Sigmoid colon (tissue), 7 donors: ENCODE data around the gene SMARCAL1. TPM values are rescaled to one million over a fixed set of nuclear protein-coding genes. Genes with fewer than 3 reads are reported as not detected.
A peak's percentile ranks its signal among the peaks of the same experiment; 100 is the strongest.

Source experiments
- DNase-seq: peaks from one replicate; pipeline ENCODE4 v3.0.0-alpha.2; 2019
- H3K27ac ChIP-seq, 4 donors: fragments of 200-600 bp; sonication (generic); one replicate each; pipeline ENCODE4 v1.5.1; 2016 to 2019; ENCODE audit warnings: mild to moderate bottlenecking in 1 of 4
- H3K27me3 ChIP-seq, 3 donors: fragments of 200-600 bp; sonication (generic); one replicate each; pipeline ENCODE4 v1.5.1; 2019; ENCODE audit warnings: mild to moderate bottlenecking in 1 of 3
- H3K36me3 ChIP-seq, 4 donors: fragments of 200-600 bp; sonication (generic); one replicate each; pipeline ENCODE4 v1.5.1; 2016 to 2019
- H3K4me1 ChIP-seq, 4 donors: fragments of 200-600 bp; sonication (generic); one replicate each; pipeline ENCODE4 v1.5.1; 2017 to 2019
- H3K4me3 ChIP-seq, 4 donors: fragments of 200-600 bp; sonication (generic); one replicate each; pipeline ENCODE4 v1.5.1; 2017 to 2019; ENCODE audit warnings: mild to moderate bottlenecking in 2 of 4, moderate library complexity in 1 of 4
- H3K9me3 ChIP-seq, 4 donors: fragments of 200-600 bp in 3 of 4; sonication (generic) in 3 of 4; one replicate each; pipeline versions ENCODE4 v1.5.1 to v1.6.1; 2013 to 2019
- EP300 ChIP-seq, 4 donors: sonication (generic); formaldehyde crosslinking; IDR thresholded peaks; one replicate each; pipeline ENCODE4 v1.6.1; 2017; ENCODE audit warnings: antibody characterized with exemption in 4 of 4
- POLR2A ChIP-seq, 2 donors: fragments of 450-650 bp; IDR thresholded peaks; one replicate each; pipeline ENCODE4 v1.6.1; 2016; ENCODE audit warnings: antibody characterized with exemption in 2 of 2, mild to moderate bottlenecking in 2 of 2, moderate library complexity in 2 of 2
- POLR2AphosphoS5 ChIP-seq, 4 donors: sonication (generic); formaldehyde crosslinking; IDR thresholded peaks; one replicate each; pipeline ENCODE4 v1.6.1; 2017; ENCODE audit warnings: antibody characterized with exemption in 4 of 4
- WGBS, 2 donors: extraction: QIAGEN DNeasy Blood & Tissue Kit; methylation state at CpG; one replicate each; pipeline ENCODE4 v1.1.7; 2013; 5-methylcytosine and 5-hydroxymethylcytosine counted together
- intact Hi-C: fragments of 100-400 bp; cut with DNase I; formaldehyde crosslinking; loops from one replicate; pipeline ENCODE4 v1.15.1; 2023
- polyA plus RNA-seq, 3 donors: library from polyadenylated mRNA; stranded (reverse); fragments of 200-250 nt; gene quantifications; one replicate each; pipeline ENCODE4 v1.2.3, GENCODE V29; 2013
- total RNA-seq, 4 donors: library from RNA; depleted of rRNA; stranded (reverse); fragments of >200 nt; gene quantifications; one replicate each; pipeline ENCODE4 v1.1.0, GENCODE V29; 2016
- TF ChIP-seq, protein P1 (sequence below), 4 experiments: fragments of 450-650 bp in 3 of 4; fragments of 200-600 bp in 1 of 4; IDR thresholded peaks; one replicate each; pipeline ENCODE4 v1.5.1; 2016 to 2019; ENCODE audit warnings: antibody characterized with exemption in 4 of 4, mild to moderate bottlenecking in 3 of 4, moderate library complexity in 2 of 4
- donor health status: healthy with polysubstance abuse.
- donor health status: Bipolar disorder and iron deficiency.
- donor health status: healthy.

Gene SMARCAL1
- total and polyA plus RNA-seq, 7 donors = 7.5 to 21.3 (median 12.3) TPM

GRCh38 chr2:216505133-216506106 lies 93.1 kb downstream of the SMARCAL1 start:
- Histone ChIP-seq H3K4me3 (no peak overlapping the region), H3K9me3 (no peaks in the 10 kb centered on the region), H3K36me3 (peaks cover 16 to 51% (median 33%) of the 10 kb centered on the region in 4 donors), H3K27ac (no peak overlapping the region), H3K4me1 (peaks cover 0 to 18% (median 7%) of the 10 kb centered on the region in 4 donors), H3K27me3 (no peaks in the 10 kb centered on the region)
- TF ChIP-seq EP300 (IDR thresholded peaks at IDR 0.05) (no peak), POLR2A (IDR thresholded peaks at IDR 0.05) (no peak), POLR2AphosphoS5 (IDR thresholded peaks at IDR 0.05) (no peak)
- TF ChIP-seq, protein P1, sequence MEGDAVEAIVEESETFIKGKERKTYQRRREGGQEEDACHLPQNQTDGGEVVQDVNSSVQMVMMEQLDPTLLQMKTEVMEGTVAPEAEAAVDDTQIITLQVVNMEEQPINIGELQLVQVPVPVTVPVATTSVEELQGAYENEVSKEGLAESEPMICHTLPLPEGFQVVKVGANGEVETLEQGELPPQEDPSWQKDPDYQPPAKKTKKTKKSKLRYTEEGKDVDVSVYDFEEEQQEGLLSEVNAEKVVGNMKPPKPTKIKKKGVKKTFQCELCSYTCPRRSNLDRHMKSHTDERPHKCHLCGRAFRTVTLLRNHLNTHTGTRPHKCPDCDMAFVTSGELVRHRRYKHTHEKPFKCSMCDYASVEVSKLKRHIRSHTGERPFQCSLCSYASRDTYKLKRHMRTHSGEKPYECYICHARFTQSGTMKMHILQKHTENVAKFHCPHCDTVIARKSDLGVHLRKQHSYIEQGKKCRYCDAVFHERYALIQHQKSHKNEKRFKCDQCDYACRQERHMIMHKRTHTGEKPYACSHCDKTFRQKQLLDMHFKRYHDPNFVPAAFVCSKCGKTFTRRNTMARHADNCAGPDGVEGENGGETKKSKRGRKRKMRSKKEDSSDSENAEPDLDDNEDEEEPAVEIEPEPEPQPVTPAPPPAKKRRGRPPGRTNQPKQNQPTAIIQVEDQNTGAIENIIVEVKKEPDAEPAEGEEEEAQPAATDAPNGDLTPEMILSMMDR (IDR thresholded peaks at IDR 0.05) = no peak
- no peak for DNase-seq
- intact Hi-C loops = no loop called here
- WGBS, 2 donors = 94 to 96% methylated on average over 15 of the region's 15 CpGs

GRCh38 chr2:216507220-216508160 lies 95.2 kb downstream of the SMARCAL1 start:
- TF ChIP-seq POLR2AphosphoS5 (IDR thresholded peaks at IDR 0.05) = no peak
- TF ChIP-seq, protein P1 (IDR thresholded peaks at IDR 0.05) = no peak
- WGBS, 2 donors = 85 to 89% methylated on average over 5 of the region's 5 CpGs

GRCh38 chr2:216508229-216508628 lies 95.9 kb downstream of the SMARCAL1 start:
- Histone ChIP-seq H3K4me1 (peaks cover 0 to 8% (median 0%) of the 10 kb centered on the region in 4 donors), H3K9me3 (no peaks in the 10 kb centered on the region), H3K27ac (no peak overlapping the region), H3K36me3 (peaks cover under 1 to 23% (median 10%) of the 10 kb centered on the region in 4 donors), H3K4me3 (no peak overlapping the region), H3K27me3 (no peaks in the 10 kb centered on the region)
- intact Hi-C loops = no loop called here
- DNase-seq = no peak
- TF ChIP-seq, protein P1 (IDR thresholded peaks at IDR 0.05) = no peak
- no peak for TF ChIP-seq EP300 (IDR thresholded peaks at IDR 0.05)
- no peak for TF ChIP-seq POLR2AphosphoS5 (IDR thresholded peaks at IDR 0.05)
- no peak for TF ChIP-seq POLR2A (IDR thresholded peaks at IDR 0.05)
- 96 to 98% methylated on average over 1 of the region's 1 CpG for WGBS, 2 donors

More at GRCh38 chr2:216507220-216508160, 95.2 kb downstream of the SMARCAL1 start:
- intact Hi-C loops = no loop called here
- Histone ChIP-seq H3K9me3 (no peaks in the 10 kb centered on the region), H3K27ac (no peak overlapping the region), H3K36me3 (peaks cover 8 to 30% (median 16%) of the 10 kb centered on the region in 4 donors), H3K27me3 (no peaks in the 10 kb centered on the region), H3K4me1 (peaks cover 0 to 8% (median 0%) of the 10 kb centered on the region in 4 donors), H3K4me3 (no peak overlapping the region)
- no peak for DNase-seq

- Histone ChIP-seq H3K36me3 (no peaks in the 10 kb centered on the region), H3K27ac (no peak overlapping the region), H3K4me3 (no peak overlapping the region), H3K27me3 (no peaks in the 10 kb centered on the region), H3K9me3 (no peaks in the 10 kb centered on the region), H3K4me1 (peaks cover 0 to 6% (median 2%) of the 10 kb centered on the region in 4 donors)
- 42 to 52% methylated on average over 2 of the region's 2 CpGs for WGBS, 2 donors
- no peak for DNase-seq
- no peak for TF ChIP-seq EP300 (IDR thresholded peaks at IDR 0.05)
- TF ChIP-seq, protein P1 (IDR thresholded peaks at IDR 0.05) = peak; percentile 47 to 73 (median 63)
- intact Hi-C loops = loop anchor here (5.0 kb wide), 1 partner anchor 1240 kb away; no protein-coding TSS in a partner anchor
Measured at GRCh38 chr2:216516730-216517350, 104.6 kb downstream of the SMARCAL1 start.
